GM13977 (cell line): ENCODE results near the gene SMO.

Experiments
- DNase-seq: peaks from one replicate; pipeline ENCODE4 v3.0.0; 2012; ENCODE audit warnings: low spot score
- in situ Hi-C: fragments of 300-500 bp; cut with MboI; formaldehyde crosslinking; loops from one replicate; pipeline ENCODE4 v1.12.0; 2022; ENCODE audit warnings: low sequenced_read_pairs, low pct_unique_long_range_greater_than_20kb, mixed read lengths, inconsistent platforms; ENCODE audit not compliant: unreplicated experiment
- TF ChIP-seq, protein P1 (sequence below): IDR thresholded peaks from 2 replicates; pipeline ENCODE4 v1.5.1; 2012; ENCODE audit warnings: mild to moderate bottlenecking, control low read depth; ENCODE audit not compliant: insufficient read depth; ENCODE audit errors: extremely low read depth, missing control alignments

The SMO gene

GRCh38 chr7:129258649-129259389 is 70.4 kb downstream of the SMO start:
- TF ChIP-seq, protein P1, sequence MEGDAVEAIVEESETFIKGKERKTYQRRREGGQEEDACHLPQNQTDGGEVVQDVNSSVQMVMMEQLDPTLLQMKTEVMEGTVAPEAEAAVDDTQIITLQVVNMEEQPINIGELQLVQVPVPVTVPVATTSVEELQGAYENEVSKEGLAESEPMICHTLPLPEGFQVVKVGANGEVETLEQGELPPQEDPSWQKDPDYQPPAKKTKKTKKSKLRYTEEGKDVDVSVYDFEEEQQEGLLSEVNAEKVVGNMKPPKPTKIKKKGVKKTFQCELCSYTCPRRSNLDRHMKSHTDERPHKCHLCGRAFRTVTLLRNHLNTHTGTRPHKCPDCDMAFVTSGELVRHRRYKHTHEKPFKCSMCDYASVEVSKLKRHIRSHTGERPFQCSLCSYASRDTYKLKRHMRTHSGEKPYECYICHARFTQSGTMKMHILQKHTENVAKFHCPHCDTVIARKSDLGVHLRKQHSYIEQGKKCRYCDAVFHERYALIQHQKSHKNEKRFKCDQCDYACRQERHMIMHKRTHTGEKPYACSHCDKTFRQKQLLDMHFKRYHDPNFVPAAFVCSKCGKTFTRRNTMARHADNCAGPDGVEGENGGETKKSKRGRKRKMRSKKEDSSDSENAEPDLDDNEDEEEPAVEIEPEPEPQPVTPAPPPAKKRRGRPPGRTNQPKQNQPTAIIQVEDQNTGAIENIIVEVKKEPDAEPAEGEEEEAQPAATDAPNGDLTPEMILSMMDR, result no peak
- no peak for DNase-seq
- in situ Hi-C loops, result no loop called here

- TF ChIP-seq, protein P1, result no peak
- DNase-seq, result no peak
- in situ Hi-C loops, result no loop called here
Measured at GRCh38 chr7:129262324-129262723, 73.9 kb downstream of the SMO start.
